Measurements from ENCODE around the gene NKX1-1.

GRCh38 chr4:1410491-1411325 lies 4.5 kb upstream of the NKX1-1 start:
- TF ChIP-seq POLR2A (IDR thresholded peaks at IDR 0.05) = no peak
- no peak for TF ChIP-seq CTCF (IDR thresholded peaks at IDR 0.05)
- TF ChIP-seq EP300 (IDR thresholded peaks at IDR 0.05) = no peak
